T-helper 2 cell treated with Interferon-gamma antibody and Interleukin-4, amounts not matched to agents 100 ng/mL and 5 ng/mL, for 36 hours (primary cell): ENCODE results near the gene TRIM43B. TPM values are rescaled to one million over a fixed set of nuclear protein-coding genes. Genes with fewer than 3 reads are reported as not detected.
"Not testable (repeated sequence)": the region's sequence is repeated elsewhere in the genome, so short reads cannot be mapped to it uniquely, and the experiment has no call there.

Experiments used
- intact Hi-C: fragments of 100-400 bp; cut with micrococcal nuclease; formaldehyde crosslinking; loops from one replicate; pipeline ENCODE4 v1.15.1; 2023
- total RNA-seq: library from RNA; stranded (reverse); gene quantifications from 2 replicates; pipeline ENCODE4 v1.2.3, GENCODE V29; 2022

TRIM43B gene
- not detected in 2 replicates for total RNA-seq

- intact Hi-C loops, result not testable (repeated sequence)
Measured at GRCh38 chr2:95484654-95485053, at the start of gene TRIM43B. Gene TRIM43B, minus strand, starts transcription at chr2:95484754. Its CDS starts 2,040 bp downstream, at chr2:95482714.

- intact Hi-C loops, result no loop called here
Measured at GRCh38 chr2:95531254-95531771, 46.8 kb upstream of the TRIM43B start.

GRCh38 chr2:95530734-95531133 lies 46.2 kb upstream of the TRIM43B start:
- intact Hi-C loops, result no loop called here

- intact Hi-C loops, result loop anchor here (5.0 kb wide), 1 partner anchor 124 kb away; the partner anchor contains the start of gene FAHD2A
Measured at GRCh38 chr2:95526360-95527341, 42.1 kb upstream of the TRIM43B start.

- intact Hi-C loops, result loop anchor here (5.0 kb wide), 1 partner anchor 123 kb away; the partner anchor contains the start of gene FAHD2A
Measured at GRCh38 chr2:95525294-95526035, 40.9 kb upstream of the TRIM43B start.

GRCh38 chr2:95524195-95524594 lies 39.6 kb upstream of the TRIM43B start:
- intact Hi-C loops, result no loop called here

- intact Hi-C loops, result no loop called here
Measured at GRCh38 chr2:95514718-95515117, 30.2 kb upstream of the TRIM43B start.

GRCh38 chr2:95514226-95514625 lies 29.7 kb upstream of the TRIM43B start:
- intact Hi-C loops, result not testable (repeated sequence)

- intact Hi-C loops, result no loop called here
Measured at GRCh38 chr2:95509408-95509807, 24.9 kb upstream of the TRIM43B start.

GRCh38 chr2:95505222-95505621 lies 20.7 kb upstream of the TRIM43B start:
- intact Hi-C loops, result no loop called here

GRCh38 chr2:95500854-95501253 lies 16.3 kb upstream of the TRIM43B start:
- intact Hi-C loops, result no loop called here

- intact Hi-C loops, result not testable (repeated sequence)
Measured at GRCh38 chr2:95492076-95492475, 7.5 kb upstream of the TRIM43B start.

- intact Hi-C loops, result not testable (repeated sequence)
Measured at GRCh38 chr2:95475025-95475424, 9.5 kb downstream of the TRIM43B start.

GRCh38 chr2:95467984-95468383 lies 16.6 kb downstream of the TRIM43B start:
- intact Hi-C loops, result not testable (repeated sequence)

GRCh38 chr2:95466572-95466971 lies 18.0 kb downstream of the TRIM43B start:
- intact Hi-C loops, result not testable (repeated sequence)

GRCh38 chr2:95463292-95463691 lies 21.3 kb downstream of the TRIM43B start:
- intact Hi-C loops, result not testable (repeated sequence)

GRCh38 chr2:95445317-95445716 lies 39.2 kb downstream of the TRIM43B start:
- intact Hi-C loops, result not testable (repeated sequence)

- intact Hi-C loops, result not testable (repeated sequence)
Measured at GRCh38 chr2:95442474-95443099, 42.0 kb downstream of the TRIM43B start.

GRCh38 chr2:95435872-95436209 lies 48.7 kb downstream of the TRIM43B start:
- intact Hi-C loops, result not testable (repeated sequence)

GRCh38 chr2:95435162-95435871 lies 49.2 kb downstream of the TRIM43B start:
- intact Hi-C loops, result not testable (repeated sequence)
